HCT116 (cell line): ENCODE data around the gene NEK11. TPM values are rescaled to one million over a fixed set of nuclear protein-coding genes. Genes with fewer than 3 reads are reported as not detected.

Experiments used
- ATAC-seq: fragments of 200-7000 bp; cut with Tn5 transposase; 2 replicates; pipeline ENCODE4 v1.9.1; 2020; ENCODE audit warnings: mild to moderate bottlenecking, moderate library complexity
- BruUV-seq: library from RNA; stranded (reverse); fragments of 400-500 nt; replicated peaks from 2 replicates; lab custom pipeline; 2021; lab: Mats Ljungman, UMichigan
- CTCF ChIA-PET: fragments of 300-600 bp; sonication (Branson Sonifier 250); formaldehyde crosslinking; loops from one replicate; lab custom pipeline; 2021; ENCODE audit warnings: antibody characterized with exemption; lab: Charles Lee
- POLR2A ChIA-PET: fragments of 300-600, 350-600 bp; sonication (Branson Sonifier 250); formaldehyde crosslinking; loops from one replicate; lab custom pipeline; 2021; ENCODE audit warnings: antibody characterized with exemption; lab: Charles Lee
- RAD21 ChIA-PET, 2 experiments: fragments of 300-600 bp; sonication (Branson Sonifier 250); formaldehyde crosslinking; loops; one replicate each; lab custom pipeline; 2023; ENCODE audit warnings: low total read pairs in 2 of 2; ENCODE audit not compliant: uncharacterized antibody in 2 of 2, unreplicated experiment in 2 of 2, low non-redundant PET in 1 of 2; lab: Charles Lee
- DNase-seq: peaks from one replicate; pipeline ENCODE4 v3.0.0-alpha.2; 2010; ENCODE audit warnings: low read depth, low spot score
- H2AFZ ChIP-seq: fragments of 200-600 bp; shearing (Covaris generic), sonication (generic); 2 replicates; pipeline ENCODE4 v1.6.1; 2017; ENCODE audit warnings: low read depth, mixed run types, mixed read lengths, antibody characterized with exemption, low read length; ENCODE audit not compliant: poor library complexity, severe bottlenecking
- H3K27ac ChIP-seq: 2 replicates; pipeline ENCODE4 v1.5.1; 2012; ENCODE audit warnings: low read depth, low read length
- H3K27me3 ChIP-seq: fragments of 200-600 bp; sonication (generic); 2 replicates; pipeline ENCODE4 v1.6.1; 2016; ENCODE audit warnings: mixed run types, low read length, mixed read lengths; ENCODE audit not compliant: insufficient read depth
- H3K36me3 ChIP-seq, 2 experiments: fragments of 200-500 bp in 1 of 2; fragments of 200-600 bp in 1 of 2; sonication (Bioruptor generic) in 1 of 2; sonication (generic) in 1 of 2; 2 replicates each; pipeline versions ENCODE4 v1.5.1 to v1.6.1; 2014 to 2016; ENCODE audit warnings: low read length in 2 of 2, inconsistent platforms in 1 of 2, mixed read lengths in 1 of 2, mixed run types in 1 of 2; ENCODE audit not compliant: insufficient read depth in 2 of 2, control insufficient read depth in 1 of 2
- H3K4me1 ChIP-seq, 2 experiments: fragments of 200-600 bp in 1 of 2; sonication (generic) in 1 of 2; 2 replicates each; pipeline versions ENCODE4 v1.5.1 to v1.6.1; 2012 to 2017; ENCODE audit warnings: low read length in 2 of 2, inconsistent platforms in 1 of 2, mild to moderate bottlenecking in 1 of 2, mixed read lengths in 1 of 2, mixed run types in 1 of 2, moderate library complexity in 1 of 2; ENCODE audit not compliant: insufficient read depth in 2 of 2, control insufficient read depth in 1 of 2
- H3K4me2 ChIP-seq: fragments of 200-600 bp; sonication (generic); 2 replicates; pipeline ENCODE4 v1.6.1; 2017; ENCODE audit warnings: mixed run types, low read length, mixed read lengths
- H3K4me3 ChIP-seq, 2 experiments: fragments of 200-600 bp in 1 of 2; sonication (generic) in 1 of 2; replicated peaks in 1 of 2; 2 replicates each; pipeline ENCODE4 v1.5.1; 2011 to 2016; ENCODE audit warnings: low read length in 2 of 2, control low read depth in 1 of 2, low read depth in 1 of 2, mild to moderate bottlenecking in 1 of 2, mixed read lengths in 1 of 2, mixed run types in 1 of 2
- H3K79me2 ChIP-seq: fragments of 200-600 bp; sonication (generic); 2 replicates; pipeline ENCODE4 v1.6.1; 2017; ENCODE audit warnings: mild to moderate bottlenecking, mixed run types, low read length, moderate library complexity, mixed read lengths; ENCODE audit not compliant: insufficient read depth
- H3K9ac ChIP-seq: fragments of 200-600 bp; sonication (generic); 2 replicates; pipeline ENCODE4 v1.6.1; 2016; ENCODE audit warnings: low read length, mixed read lengths
- H3K9me2 ChIP-seq: fragments of 200-600 bp; sonication (generic), shearing (Covaris generic); 2 replicates; pipeline ENCODE4 v1.6.1; 2017; ENCODE audit warnings: mixed run types, mild to moderate bottlenecking, moderate library complexity; ENCODE audit not compliant: insufficient read depth
- H3K9me3 ChIP-seq, 2 experiments: fragments of 200-500 bp in 1 of 2; fragments of 200-600 bp in 1 of 2; sonication (Bioruptor generic) in 1 of 2; sonication (generic) in 1 of 2; 2 replicates each; pipeline ENCODE4 v1.6.1; 2014 to 2017; ENCODE audit warnings: low read length in 2 of 2, mixed read lengths in 2 of 2, inconsistent platforms in 1 of 2, low read depth in 1 of 2, mild to moderate bottlenecking in 1 of 2, mixed run types in 1 of 2, moderate library complexity in 1 of 2; ENCODE audit not compliant: control insufficient read depth in 1 of 2, insufficient read depth in 1 of 2
- H4K20me1 ChIP-seq: fragments of 200-600 bp; sonication (generic), shearing (Covaris generic); 2 replicates; pipeline ENCODE4 v1.6.1; 2017; ENCODE audit warnings: mixed run types, mild to moderate bottlenecking, moderate library complexity; ENCODE audit not compliant: insufficient read depth
- CBX3 ChIP-seq: IDR thresholded peaks from 2 replicates; pipeline ENCODE4 v1.6.1; 2012; ENCODE audit warnings: low read depth
- ELF1 ChIP-seq: IDR thresholded peaks from 2 replicates; pipeline ENCODE4 v1.6.1; 2012; ENCODE audit warnings: low read depth, borderline replicate concordance
- EZH2 ChIP-seq: fragments of 200-600 bp; sonication (generic); IDR thresholded peaks from 2 replicates; pipeline ENCODE4 v1.6.1; 2017; ENCODE audit warnings: antibody characterized with exemption, mixed run types
- EZH2phosphoT487 ChIP-seq: fragments of 200-600 bp; IDR thresholded peaks from 2 replicates; pipeline ENCODE4 v1.6.1; 2018; ENCODE audit warnings: antibody characterized with exemption, borderline replicate concordance
- FOSL1 ChIP-seq: IDR thresholded peaks from 2 replicates; pipeline ENCODE4 v1.6.1; 2012; ENCODE audit warnings: low read depth
- POLR2AphosphoS5 ChIP-seq: IDR thresholded peaks from 2 replicates; pipeline ENCODE4 v1.6.1; 2011; ENCODE audit warnings: mild to moderate bottlenecking, low read depth, low read length, moderate library complexity
- SIN3A ChIP-seq: IDR thresholded peaks from 2 replicates; pipeline ENCODE4 v1.6.1; 2012; ENCODE audit warnings: low read depth
- TCF7L2 ChIP-seq: IDR thresholded peaks from 2 replicates; pipeline ENCODE4 v1.7.0; 2011; ENCODE audit warnings: borderline replicate concordance, inconsistent platforms; ENCODE audit not compliant: insufficient read depth, insufficient read length; ENCODE audit errors: extremely low read depth
- ZBTB33 ChIP-seq: IDR thresholded peaks from 2 replicates; pipeline ENCODE4 v1.6.1; 2011; ENCODE audit warnings: mild to moderate bottlenecking, low read length, moderate library complexity; ENCODE audit not compliant: insufficient replicate concordance; ENCODE audit errors: extremely low read depth
- ZFX ChIP-seq: fragments of 450-650 bp; IDR thresholded peaks from 2 replicates; pipeline ENCODE4 v1.6.1; 2017
- intact Hi-C: fragments of 100-400 bp; cut with micrococcal nuclease; formaldehyde crosslinking; loops from 2 replicates; pipeline ENCODE4 v1.10.0; 2022
- total RNA-seq: library from RNA; stranded (reverse); gene quantifications from one replicate; pipeline ENCODE4 v1.2.1, GENCODE V29; 2021; ENCODE audit not compliant: unreplicated experiment
- TF ChIP-seq, protein P1 (sequence below), 3 experiments: fragments of 200-600 bp in 1 of 3; sonication (generic) in 1 of 3; IDR thresholded peaks in 2 of 3; conservative IDR thresholded peaks in 1 of 3; 2 replicates each; pipeline ENCODE4 v1.5.1; 2012 to 2017; ENCODE audit warnings: low read depth in 2 of 3, low read length in 2 of 3, antibody characterized with exemption in 1 of 3, borderline replicate concordance in 1 of 3, control low read depth in 1 of 3, mild to moderate bottlenecking in 1 of 3, mixed read lengths in 1 of 3, mixed run types in 1 of 3, moderate library complexity in 1 of 3; ENCODE audit not compliant: insufficient read depth in 1 of 3

NEK11 gene
- total RNA-seq, 1 experiment from 2014 or later, result 3.1 TPM

DNA sequence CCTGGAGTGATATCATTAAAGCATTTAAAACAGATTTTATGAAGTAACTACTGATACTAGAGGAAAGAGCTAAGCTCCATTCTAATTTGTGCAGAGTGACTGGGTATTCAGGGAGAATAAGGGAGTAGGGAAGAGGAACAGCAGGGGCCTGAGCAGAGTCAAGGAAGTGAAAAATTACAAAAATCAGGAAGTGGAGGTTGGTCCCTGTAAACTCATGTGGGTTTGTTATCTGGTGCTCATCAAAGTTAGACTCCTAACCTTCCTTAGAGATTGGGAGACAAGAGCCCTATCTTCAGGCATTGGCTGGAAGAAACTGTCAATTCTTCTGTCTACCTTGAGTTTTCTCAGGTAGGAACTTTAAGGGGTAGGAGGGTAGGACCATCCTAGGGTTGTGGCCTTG lies 82.5 kb downstream of the NEK11 start:
- H3K27me3 ChIP-seq, result no peaks in the 10 kb centered on the region
- H3K36me3 ChIP-seq, result no peaks in the 10 kb centered on the region
- no peak overlapping the region for H3K27ac ChIP-seq
- H3K9me3 ChIP-seq, result no peaks in the 10 kb centered on the region
- intact Hi-C loops, result no loop called here
- H3K4me3 ChIP-seq, result no peak overlapping the region
- H3K9ac ChIP-seq, result no peak overlapping the region
- no peaks in the 10 kb centered on the region for H3K9me2 ChIP-seq
- H4K20me1 ChIP-seq, result no peaks in the 10 kb centered on the region
- no peaks in the 10 kb centered on the region for H3K79me2 ChIP-seq
- BruUV-seq, result no TSS peak
- H3K4me2 ChIP-seq, result no peak overlapping the region
- ChIA-PET CTCF (no interaction called here), RAD21 (no interaction called here), POLR2A (no interaction called here)
- H3K4me1 ChIP-seq, result no peaks in the 10 kb centered on the region
- no peak for DNase-seq
- H2AFZ ChIP-seq, result no peak overlapping the region
- TF ChIP-seq ELF1 (no peak), TCF7L2 (no peak), ZBTB33 (no peak), FOSL1 (no peak), CBX3 (no peak), EZH2phosphoT487 (no peak), EZH2 (no peak), ZFX (no peak), SIN3A (no peak), POLR2AphosphoS5 (no peak)
- TF ChIP-seq, protein P1, sequence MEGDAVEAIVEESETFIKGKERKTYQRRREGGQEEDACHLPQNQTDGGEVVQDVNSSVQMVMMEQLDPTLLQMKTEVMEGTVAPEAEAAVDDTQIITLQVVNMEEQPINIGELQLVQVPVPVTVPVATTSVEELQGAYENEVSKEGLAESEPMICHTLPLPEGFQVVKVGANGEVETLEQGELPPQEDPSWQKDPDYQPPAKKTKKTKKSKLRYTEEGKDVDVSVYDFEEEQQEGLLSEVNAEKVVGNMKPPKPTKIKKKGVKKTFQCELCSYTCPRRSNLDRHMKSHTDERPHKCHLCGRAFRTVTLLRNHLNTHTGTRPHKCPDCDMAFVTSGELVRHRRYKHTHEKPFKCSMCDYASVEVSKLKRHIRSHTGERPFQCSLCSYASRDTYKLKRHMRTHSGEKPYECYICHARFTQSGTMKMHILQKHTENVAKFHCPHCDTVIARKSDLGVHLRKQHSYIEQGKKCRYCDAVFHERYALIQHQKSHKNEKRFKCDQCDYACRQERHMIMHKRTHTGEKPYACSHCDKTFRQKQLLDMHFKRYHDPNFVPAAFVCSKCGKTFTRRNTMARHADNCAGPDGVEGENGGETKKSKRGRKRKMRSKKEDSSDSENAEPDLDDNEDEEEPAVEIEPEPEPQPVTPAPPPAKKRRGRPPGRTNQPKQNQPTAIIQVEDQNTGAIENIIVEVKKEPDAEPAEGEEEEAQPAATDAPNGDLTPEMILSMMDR (IDR thresholded peaks at IDR 0.05 in 2 of 3, conservative IDR thresholded peaks at IDR 0.05 in 1 of 3; ENCODE audit: borderline replicate concordance in 1 of 3, insufficient read depth in 1 of 3, low read depth in 2 of 3, low read length in 2 of 3), result no peak
- TF ChIP-seq, all 23 proteins: peak for 0
- ATAC-seq, result no peak
